PC-9 (cell line): ENCODE measurements around the gene TEX13B. TPM values are rescaled to one million over a fixed set of nuclear protein-coding genes. Genes with fewer than 3 reads are reported as not detected.

Experiments used
- BruUV-seq: library from RNA; stranded (reverse); fragments of 400-500 nt; replicated peaks from 2 replicates; lab custom pipeline; 2021; lab: Mats Ljungman, UMichigan
- CTCF ChIA-PET: fragments of 300-600 bp; sonication (Branson Sonifier 250); formaldehyde crosslinking; loops from one replicate; lab custom pipeline; 2022; ENCODE audit warnings: antibody characterized with exemption; lab: Charles Lee
- POLR2A ChIA-PET: fragments of 300-600 bp; sonication (Branson Sonifier 250); formaldehyde crosslinking; loops from one replicate; lab custom pipeline; 2022; ENCODE audit warnings: antibody characterized with exemption; ENCODE audit not compliant: unreplicated experiment; lab: Charles Lee
- DNase-seq, 2 experiments: peaks; one replicate each; pipeline versions ENCODE4 v3.0.0 to v3.0.0-alpha.2; 2015 to 2022; ENCODE audit warnings: mixed read lengths in 1 of 2
- H2AFZ ChIP-seq: fragments of 200-600 bp; sonication (generic); 2 replicates; pipeline ENCODE4 v1.8.1; 2017; ENCODE audit warnings: antibody characterized with exemption
- H3F3A ChIP-seq: fragments of 200-600 bp; sonication (generic); 2 replicates; pipeline ENCODE4 v1.8.1; 2017; ENCODE audit warnings: antibody characterized with exemption, mild to moderate bottlenecking, low read depth; ENCODE audit not compliant: insufficient read depth
- H3K27ac ChIP-seq: fragments of 200-600 bp; sonication (generic); 2 replicates; pipeline ENCODE4 v1.6.1; 2016; ENCODE audit warnings: mixed run types
- H3K27me3 ChIP-seq: fragments of 200-600 bp; sonication (generic); 2 replicates; pipeline ENCODE4 v1.6.1; 2016; ENCODE audit warnings: low read depth, mixed run types; ENCODE audit not compliant: insufficient read depth
- H3K36me3 ChIP-seq: fragments of 200-600 bp; sonication (generic); 2 replicates; pipeline ENCODE4 v1.6.1; 2016; ENCODE audit warnings: low read depth, mixed run types
- H3K4me1 ChIP-seq: fragments of 200-600 bp; sonication (generic); replicated peaks from 2 replicates; pipeline ENCODE4 v1.6.1; 2016; ENCODE audit warnings: mixed run types; ENCODE audit not compliant: insufficient read depth
- H3K4me2 ChIP-seq: fragments of 200-600 bp; sonication (generic); 2 replicates; pipeline ENCODE4 v1.6.1; 2017; ENCODE audit warnings: mixed run types
- H3K4me3 ChIP-seq: fragments of 200-600 bp; sonication (generic); 2 replicates; pipeline ENCODE4 v1.6.1; 2016; ENCODE audit warnings: mixed run types
- H3K79me2 ChIP-seq: fragments of 200-600 bp; sonication (generic); 2 replicates; pipeline ENCODE4 v1.6.1; 2017; ENCODE audit warnings: low read depth, mixed run types
- H3K9me2 ChIP-seq: fragments of 200-600 bp; sonication (generic); 2 replicates; pipeline ENCODE4 v1.8.1; 2017; ENCODE audit warnings: mild to moderate bottlenecking; ENCODE audit not compliant: insufficient read depth
- H3K9me3 ChIP-seq: fragments of 200-600 bp; sonication (generic); 2 replicates; pipeline ENCODE4 v1.8.1; 2016; ENCODE audit warnings: low read depth; ENCODE audit not compliant: insufficient read depth
- H4K20me1 ChIP-seq: fragments of 200-600 bp; sonication (generic); 2 replicates; pipeline ENCODE4 v1.8.1; 2017; ENCODE audit not compliant: insufficient read depth
- EZH2 ChIP-seq: fragments of 200-600 bp; sonication (generic); IDR thresholded peaks from 2 replicates; pipeline ENCODE4 v1.8.0; 2017; ENCODE audit warnings: antibody characterized with exemption, low read depth
- intact Hi-C: fragments of 100-400 bp; cut with micrococcal nuclease; formaldehyde crosslinking; loops from one replicate; pipeline ENCODE4 v1.10.0; 2022; ENCODE audit not compliant: unreplicated experiment
- total RNA-seq: library from RNA; stranded (reverse); gene quantifications from 2 replicates; pipeline ENCODE4 v1.2.3, GENCODE V29; 2021
- TF ChIP-seq, protein P1 (sequence below): fragments of 200-600 bp; sonication (generic); conservative IDR thresholded peaks from 2 replicates; pipeline ENCODE4 v1.6.1; 2017; ENCODE audit warnings: mixed run types, antibody characterized with exemption, mild to moderate bottlenecking, moderate library complexity

TEX13B gene
- total RNA-seq, 1 experiment from 2014 or later: not detected

DNA sequence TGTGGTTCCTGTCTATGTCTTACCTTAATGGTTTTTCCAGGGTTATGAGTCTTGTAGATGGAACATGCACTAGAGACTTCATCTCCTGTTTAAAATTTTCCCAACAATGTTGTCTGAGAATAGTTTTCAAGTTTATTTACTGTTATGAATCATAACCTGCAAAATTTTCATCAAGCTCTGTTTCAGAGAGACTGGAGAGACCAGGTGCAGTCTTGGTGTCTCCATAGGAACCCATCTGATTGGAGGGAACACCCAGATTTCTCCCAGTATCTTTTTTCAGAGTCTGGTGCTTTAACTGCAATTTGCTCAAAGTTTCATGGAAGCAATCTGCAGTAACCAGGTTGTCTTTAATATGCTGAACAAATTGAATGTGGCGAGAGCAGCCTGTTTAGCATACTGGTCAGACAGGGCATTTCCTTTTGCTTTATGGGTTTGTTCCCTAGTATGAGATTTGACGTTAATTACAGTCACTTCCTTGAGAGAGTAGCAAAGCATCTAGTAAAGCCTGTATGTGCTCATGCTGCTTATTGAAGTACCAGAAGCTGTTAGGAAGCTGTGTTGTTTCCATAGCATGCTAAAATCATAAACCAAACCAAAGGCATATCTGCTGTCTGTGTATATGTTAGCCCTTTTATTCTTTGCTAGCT lies 43.9 kb upstream of the TEX13B start:
- H3K79me2 ChIP-seq: no peaks in the 10 kb centered on the region
- H3F3A ChIP-seq: peaks cover 10% of the 10 kb centered on the region; the same call in 1 of the 2 replicates
- DNase-seq: no peak
- H3K4me1 ChIP-seq: 0 out of 2 replicates have a peak, but pooled peaks cover 6% of the 10 kb centered on the region
- POLR2A ChIA-PET: no interaction called here
- no peak overlapping the region for H3K4me2 ChIP-seq
- no peaks in the 10 kb centered on the region for H3K36me3 ChIP-seq
- no peak overlapping the region for H3K27ac ChIP-seq
- no peak overlapping the region for H3K4me3 ChIP-seq
- H3K27me3 ChIP-seq: no peaks in the 10 kb centered on the region
- intact Hi-C loops: no loop called here
- no TSS peak for BruUV-seq
- 0 out of 2 replicates have a peak, but pooled peaks cover 8% of the 10 kb centered on the region for H3K9me2 ChIP-seq
- TF ChIP-seq, protein P1, sequence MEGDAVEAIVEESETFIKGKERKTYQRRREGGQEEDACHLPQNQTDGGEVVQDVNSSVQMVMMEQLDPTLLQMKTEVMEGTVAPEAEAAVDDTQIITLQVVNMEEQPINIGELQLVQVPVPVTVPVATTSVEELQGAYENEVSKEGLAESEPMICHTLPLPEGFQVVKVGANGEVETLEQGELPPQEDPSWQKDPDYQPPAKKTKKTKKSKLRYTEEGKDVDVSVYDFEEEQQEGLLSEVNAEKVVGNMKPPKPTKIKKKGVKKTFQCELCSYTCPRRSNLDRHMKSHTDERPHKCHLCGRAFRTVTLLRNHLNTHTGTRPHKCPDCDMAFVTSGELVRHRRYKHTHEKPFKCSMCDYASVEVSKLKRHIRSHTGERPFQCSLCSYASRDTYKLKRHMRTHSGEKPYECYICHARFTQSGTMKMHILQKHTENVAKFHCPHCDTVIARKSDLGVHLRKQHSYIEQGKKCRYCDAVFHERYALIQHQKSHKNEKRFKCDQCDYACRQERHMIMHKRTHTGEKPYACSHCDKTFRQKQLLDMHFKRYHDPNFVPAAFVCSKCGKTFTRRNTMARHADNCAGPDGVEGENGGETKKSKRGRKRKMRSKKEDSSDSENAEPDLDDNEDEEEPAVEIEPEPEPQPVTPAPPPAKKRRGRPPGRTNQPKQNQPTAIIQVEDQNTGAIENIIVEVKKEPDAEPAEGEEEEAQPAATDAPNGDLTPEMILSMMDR: no peak
- no peak for TF ChIP-seq EZH2
- CTCF ChIA-PET: no interaction called here
- no peak overlapping the region for H2AFZ ChIP-seq
- no peaks in the 10 kb centered on the region for H4K20me1 ChIP-seq
- no peaks in the 10 kb centered on the region for H3K9me3 ChIP-seq

DNA sequence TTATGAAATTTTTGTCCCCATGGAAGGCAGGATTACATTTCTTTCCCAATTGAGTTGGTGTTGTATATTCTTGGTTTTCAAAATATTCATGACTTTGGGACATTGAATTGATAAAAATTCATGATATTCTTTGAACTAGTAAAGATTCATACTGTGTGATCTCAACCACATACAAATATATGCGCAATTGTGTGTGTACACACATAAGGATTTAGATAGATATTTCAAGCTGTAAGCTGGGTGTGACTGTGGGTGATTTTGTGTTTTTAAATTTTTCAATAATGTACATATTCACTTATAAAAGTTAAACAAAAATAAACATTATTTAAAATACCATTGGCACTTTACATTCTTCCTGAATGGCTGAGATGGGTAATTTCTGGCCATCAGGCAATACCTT lies 43.2 kb upstream of the TEX13B start:
- Histone ChIP-seq H4K20me1 (no peaks in the 10 kb centered on the region), H3K9me2 (0 out of 2 replicates have a peak, but pooled peaks cover 8% of the 10 kb centered on the region), H3K4me3 (no peak overlapping the region), H3K9me3 (no peaks in the 10 kb centered on the region), H3F3A (peaks cover 10% of the 10 kb centered on the region; the same call in 1 of the 2 replicates), H3K27me3 (no peaks in the 10 kb centered on the region), H3K4me2 (no peak overlapping the region), H3K36me3 (no peaks in the 10 kb centered on the region), H3K4me1 (0 out of 2 replicates have a peak, but pooled peaks cover 6% of the 10 kb centered on the region), H3K79me2 (no peaks in the 10 kb centered on the region), H3K27ac (no peak overlapping the region), H2AFZ (no peak overlapping the region)
- intact Hi-C loops: no loop called here
- POLR2A ChIA-PET: no interaction called here
- DNase-seq: no peak
- no TSS peak for BruUV-seq
- TF ChIP-seq, protein P1: no peak
- TF ChIP-seq EZH2: no peak
- CTCF ChIA-PET: no interaction called here

DNA sequence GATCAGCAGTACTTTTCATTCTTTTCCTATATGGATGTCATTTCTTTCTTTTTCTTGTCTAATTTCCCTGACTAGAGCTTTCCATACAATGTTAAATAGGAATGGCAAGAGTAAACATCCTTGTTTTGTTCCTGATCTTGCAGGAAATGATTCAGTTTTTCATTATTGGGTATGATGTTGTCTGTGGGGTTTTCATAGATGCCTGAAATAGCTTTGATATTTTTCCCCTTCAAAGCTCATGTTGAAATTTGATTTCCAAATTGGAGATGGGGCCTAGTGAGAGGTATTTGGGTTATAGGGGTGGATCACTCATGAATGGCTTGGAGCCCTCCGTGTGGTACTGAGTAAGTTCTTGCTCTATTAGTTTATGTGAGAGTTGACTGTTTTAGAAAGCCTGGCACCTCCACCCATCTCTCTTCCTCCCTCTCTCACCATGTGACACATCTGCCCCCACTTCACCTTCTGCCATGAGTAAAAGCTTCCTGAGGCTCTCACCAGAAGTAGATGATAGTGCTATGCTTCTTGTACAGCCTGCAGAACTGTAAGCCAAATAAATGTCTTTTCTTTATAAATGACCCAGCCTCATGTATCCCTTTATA lies 40.4 kb upstream of the TEX13B start:
- Histone ChIP-seq H4K20me1 (no peaks in the 10 kb centered on the region), H3K79me2 (no peaks in the 10 kb centered on the region), H3K9me3 (no peaks in the 10 kb centered on the region), H3K4me2 (no peak overlapping the region), H2AFZ (no peak overlapping the region), H3K9me2 (0 out of 2 replicates have a peak, but pooled peaks cover 8% of the 10 kb centered on the region), H3K27ac (no peak overlapping the region), H3K27me3 (no peaks in the 10 kb centered on the region), H3K36me3 (no peaks in the 10 kb centered on the region), H3K4me1 (peaks cover 14% of the 10 kb centered on the region; the same call in 1 of the 2 replicates), H3F3A (peaks cover 10% of the 10 kb centered on the region; the same call in 1 of the 2 replicates), H3K4me3 (no peak overlapping the region)
- CTCF ChIA-PET: interaction anchor here (1.3 kb wide), 1 partner anchor 48 kb away, joined by 3 read pairs; no protein-coding TSS in a partner anchor
- TF ChIP-seq EZH2: no peak
- TF ChIP-seq, protein P1: no peak
- POLR2A ChIA-PET: interaction anchor here (0.5 kb wide), 1 partner anchor 78 kb away, joined by 7 read pairs; no protein-coding TSS in a partner anchor
- no peak for DNase-seq
- no TSS peak for BruUV-seq
- intact Hi-C loops: no loop called here
